Prostate gland (tissue), 2 donors: ENCODE data around the gene CRKL.

Source experiments
- POLR2A ChIP-seq: fragments of 450-650 bp; IDR thresholded peaks from one replicate; pipeline ENCODE4 v1.6.1; 2016; ENCODE audit warnings: antibody characterized with exemption, mild to moderate bottlenecking
- TF ChIP-seq, protein P1 (sequence below), 4 experiments: fragments of 200-600 bp in 2 of 4; fragments of 450-650 bp in 2 of 4; sonication (generic) in 2 of 4; IDR thresholded peaks; 1 replicate in 3 of 4; 2 replicates in 1 of 4; pipeline ENCODE4 v1.5.1; 2016 to 2019; ENCODE audit warnings: antibody characterized with exemption in 4 of 4, mild to moderate bottlenecking in 2 of 4, moderate library complexity in 2 of 4

DNA sequence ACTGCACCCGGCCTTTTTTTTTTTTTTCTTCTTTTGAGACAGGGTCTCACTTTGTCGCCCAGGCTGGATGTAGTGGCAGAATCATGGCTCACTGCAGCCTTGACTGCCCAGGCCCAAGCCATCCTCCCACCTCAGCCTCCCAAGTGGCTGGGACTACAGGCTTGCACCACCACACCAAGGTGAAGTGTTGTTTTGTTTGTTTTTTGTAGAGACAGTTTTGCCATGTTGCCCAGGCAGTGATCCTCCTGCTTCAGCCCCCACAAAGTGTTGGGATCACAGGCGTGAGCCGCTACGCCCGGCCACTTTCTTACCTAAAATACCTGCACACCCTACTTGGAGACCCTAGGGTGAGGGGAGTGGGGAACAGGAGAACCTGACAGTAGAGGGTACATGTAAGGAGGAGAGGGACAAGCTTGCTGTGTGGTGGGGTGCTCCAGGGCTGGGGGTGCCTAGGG, 45.3 kb downstream of the CRKL start:
- TF ChIP-seq, protein P1, sequence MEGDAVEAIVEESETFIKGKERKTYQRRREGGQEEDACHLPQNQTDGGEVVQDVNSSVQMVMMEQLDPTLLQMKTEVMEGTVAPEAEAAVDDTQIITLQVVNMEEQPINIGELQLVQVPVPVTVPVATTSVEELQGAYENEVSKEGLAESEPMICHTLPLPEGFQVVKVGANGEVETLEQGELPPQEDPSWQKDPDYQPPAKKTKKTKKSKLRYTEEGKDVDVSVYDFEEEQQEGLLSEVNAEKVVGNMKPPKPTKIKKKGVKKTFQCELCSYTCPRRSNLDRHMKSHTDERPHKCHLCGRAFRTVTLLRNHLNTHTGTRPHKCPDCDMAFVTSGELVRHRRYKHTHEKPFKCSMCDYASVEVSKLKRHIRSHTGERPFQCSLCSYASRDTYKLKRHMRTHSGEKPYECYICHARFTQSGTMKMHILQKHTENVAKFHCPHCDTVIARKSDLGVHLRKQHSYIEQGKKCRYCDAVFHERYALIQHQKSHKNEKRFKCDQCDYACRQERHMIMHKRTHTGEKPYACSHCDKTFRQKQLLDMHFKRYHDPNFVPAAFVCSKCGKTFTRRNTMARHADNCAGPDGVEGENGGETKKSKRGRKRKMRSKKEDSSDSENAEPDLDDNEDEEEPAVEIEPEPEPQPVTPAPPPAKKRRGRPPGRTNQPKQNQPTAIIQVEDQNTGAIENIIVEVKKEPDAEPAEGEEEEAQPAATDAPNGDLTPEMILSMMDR (IDR thresholded peaks at IDR 0.05): no peak
- no peak for TF ChIP-seq POLR2A
